ENCODE measurements around the gene MPIG6B.
"Not testable (repeated sequence)": the region's sequence is repeated elsewhere in the genome, so short reads cannot be mapped to it uniquely, and the experiment has no call there.

Gene MPIG6B

GRCh38 chr6:31702819-31703716 lies 20.1 kb upstream of the MPIG6B start, which contains the start of gene ABHD16A:
Gene ABHD16A, minus strand, starts transcription at chr6:31703324. Its CDS starts 43 bp downstream, at chr6:31703281.
- peaks cover 2% of the 10 kb centered on the region for H3K4me1 ChIP-seq (ENCODE audit: control insufficient read depth, insufficient read depth, low read length)
- peaks cover 7% of the 10 kb centered on the region for H3K36me3 ChIP-seq (ENCODE audit: control insufficient read depth, insufficient read depth, low read length)
- H3K9me3 ChIP-seq (ENCODE audit: control insufficient read depth, insufficient read depth, low read length): no peaks in the 10 kb centered on the region
- H3K27me3 ChIP-seq (ENCODE audit: control insufficient read depth, insufficient read depth, low read length): no peaks in the 10 kb centered on the region
- H3K9ac ChIP-seq (ENCODE audit: low read depth, low read length): peak within 1 kb of the TSS; percentile 90
- peak within 1 kb of the TSS; percentile 95 for H3K4me3 ChIP-seq (ENCODE audit: low read depth, low read length)

- Histone ChIP-seq H3K9ac (ENCODE audit: low read depth, low read length) (no peak overlapping the region), H3K27me3 (ENCODE audit: control insufficient read depth, insufficient read depth, low read length) (no peaks in the 10 kb centered on the region), H3K9me3 (ENCODE audit: control insufficient read depth, insufficient read depth, low read length) (no peaks in the 10 kb centered on the region), H3K36me3 (ENCODE audit: control insufficient read depth, insufficient read depth, low read length) (peaks cover 3% of the 10 kb centered on the region), H3K4me1 (ENCODE audit: control insufficient read depth, insufficient read depth, low read length) (peaks cover 2% of the 10 kb centered on the region), H3K4me3 (ENCODE audit: low read depth, low read length) (no peak overlapping the region)
Observed at GRCh38 chr6:31705931-31706330, 17.2 kb upstream of the MPIG6B start.

- Histone ChIP-seq H3K36me3 (ENCODE audit: control insufficient read depth, insufficient read depth, low read length) (peaks cover 3% of the 10 kb centered on the region), H3K9ac (ENCODE audit: low read depth, low read length) (no peak within 1 kb of the TSS), H3K4me1 (ENCODE audit: control insufficient read depth, insufficient read depth, low read length) (peaks cover 2% of the 10 kb centered on the region), H3K4me3 (ENCODE audit: low read depth, low read length) (no peak within 1 kb of the TSS), H3K27me3 (ENCODE audit: control insufficient read depth, insufficient read depth, low read length) (no peaks in the 10 kb centered on the region), H3K9me3 (ENCODE audit: control insufficient read depth, insufficient read depth, low read length) (no peaks in the 10 kb centered on the region)
Observed at GRCh38 chr6:31706599-31706998, 16.6 kb upstream of the MPIG6B start, which contains the start of gene LY6G6F. Gene LY6G6F, plus strand, starts transcription at chr6:31706866. Its CDS starts 41 bp downstream, at chr6:31706907.

DNA sequence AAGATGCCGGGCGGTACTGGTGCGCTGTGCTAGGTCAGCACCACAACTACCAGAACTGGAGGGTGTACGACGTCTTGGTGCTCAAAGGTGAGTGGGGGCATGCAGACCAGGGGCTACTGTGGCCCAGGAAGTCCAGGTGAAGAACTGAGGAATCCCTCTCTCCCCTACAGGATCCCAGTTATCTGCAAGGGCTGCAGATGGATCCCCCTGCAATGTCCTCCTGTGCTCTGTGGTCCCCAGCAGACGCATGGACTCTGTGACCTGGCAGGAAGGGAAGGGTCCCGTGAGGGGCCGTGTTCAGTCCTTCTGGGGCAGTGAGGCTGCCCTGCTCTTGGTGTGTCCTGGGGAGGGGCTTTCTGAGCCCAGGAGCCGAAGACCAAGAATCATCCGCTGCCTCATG lies 15.5 kb upstream of the MPIG6B start:
- no peak overlapping the region for H3K4me3 ChIP-seq (ENCODE audit: low read depth, low read length)

GRCh38 chr6:31708224-31708623 lies 14.9 kb upstream of the MPIG6B start:
- Histone ChIP-seq H3K36me3 (ENCODE audit: control insufficient read depth, insufficient read depth, low read length) (no peaks in the 10 kb centered on the region), H3K9me3 (ENCODE audit: control insufficient read depth, insufficient read depth, low read length) (no peaks in the 10 kb centered on the region), H3K27me3 (ENCODE audit: control insufficient read depth, insufficient read depth, low read length) (no peaks in the 10 kb centered on the region), H3K9ac (ENCODE audit: low read depth, low read length) (no peak overlapping the region), H3K4me1 (ENCODE audit: control insufficient read depth, insufficient read depth, low read length) (no peaks in the 10 kb centered on the region), H3K4me3 (ENCODE audit: low read depth, low read length) (no peak overlapping the region)

More for the DNA sequence above, 15.5 kb upstream of the MPIG6B start:
- Histone ChIP-seq H3K36me3 (ENCODE audit: control insufficient read depth, insufficient read depth, low read length) (no peaks in the 10 kb centered on the region), H3K27me3 (ENCODE audit: control insufficient read depth, insufficient read depth, low read length) (no peaks in the 10 kb centered on the region), H3K9ac (ENCODE audit: low read depth, low read length) (no peak overlapping the region), H3K4me1 (ENCODE audit: control insufficient read depth, insufficient read depth, low read length) (no peaks in the 10 kb centered on the region), H3K9me3 (ENCODE audit: control insufficient read depth, insufficient read depth, low read length) (no peaks in the 10 kb centered on the region)

DNA sequence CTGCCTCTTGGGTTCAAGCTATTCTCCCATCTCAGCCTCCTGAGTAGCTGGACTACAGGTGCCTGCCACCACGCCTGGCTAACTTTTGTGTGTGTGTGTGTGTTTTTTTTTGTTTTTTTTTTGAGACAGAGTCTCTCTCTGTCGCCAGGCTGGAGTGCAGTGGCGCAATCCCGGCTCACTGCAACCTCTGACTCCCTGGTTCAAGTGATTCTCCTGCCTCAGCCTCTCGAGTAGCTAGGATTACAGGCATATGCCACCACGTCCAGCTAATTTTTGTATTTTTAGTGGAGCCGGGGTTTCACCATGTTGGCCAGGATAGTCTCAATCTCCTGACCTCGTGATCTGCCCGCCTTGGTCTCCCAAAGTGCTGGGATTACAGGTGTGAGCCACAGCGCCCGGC lies 14.0 kb upstream of the MPIG6B start:
- H3K9ac ChIP-seq (ENCODE audit: low read depth, low read length); H3K36me3 ChIP-seq (ENCODE audit: control insufficient read depth, insufficient read depth, low read length); H3K4me3 ChIP-seq (ENCODE audit: low read depth, low read length); H3K4me1 ChIP-seq (ENCODE audit: control insufficient read depth, insufficient read depth, low read length); H3K27me3 ChIP-seq (ENCODE audit: control insufficient read depth, insufficient read depth, low read length); H3K9me3 ChIP-seq (ENCODE audit: control insufficient read depth, insufficient read depth, low read length): not testable (repeated sequence)

- peaks cover 12% of the 10 kb centered on the region for H3K4me1 ChIP-seq (ENCODE audit: control insufficient read depth, insufficient read depth, low read length)
- no peaks in the 10 kb centered on the region for H3K27me3 ChIP-seq (ENCODE audit: control insufficient read depth, insufficient read depth, low read length)
- H3K9me3 ChIP-seq (ENCODE audit: control insufficient read depth, insufficient read depth, low read length): no peaks in the 10 kb centered on the region
- H3K4me3 ChIP-seq (ENCODE audit: low read depth, low read length): no peak overlapping the region
- no peaks in the 10 kb centered on the region for H3K36me3 ChIP-seq (ENCODE audit: control insufficient read depth, insufficient read depth, low read length)
- H3K9ac ChIP-seq (ENCODE audit: low read depth, low read length): no peak overlapping the region
Observed at GRCh38 chr6:31710523-31711219, 12.5 kb upstream of the MPIG6B start.

DNA sequence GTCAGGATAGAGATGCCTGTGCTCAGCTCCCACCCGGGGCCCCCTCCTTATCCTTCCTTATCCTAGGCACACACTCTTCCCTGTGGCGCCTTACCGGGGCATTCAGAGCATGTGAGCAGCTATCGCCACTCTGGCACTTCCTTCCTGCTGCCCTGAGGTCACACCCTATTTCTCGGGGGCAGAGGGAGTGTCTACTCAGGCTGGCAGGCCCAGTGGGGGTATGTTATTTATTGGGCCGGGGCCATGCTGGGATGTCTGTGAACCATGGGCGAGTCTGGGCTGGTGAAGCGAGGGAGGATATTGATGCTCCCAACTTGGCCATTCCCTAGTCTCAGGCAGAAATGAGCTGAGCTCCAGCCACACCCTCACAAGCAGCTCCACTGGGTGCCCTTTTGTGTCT lies 11.9 kb upstream of the MPIG6B start:
- Histone ChIP-seq H3K36me3 (ENCODE audit: control insufficient read depth, insufficient read depth, low read length) (no peaks in the 10 kb centered on the region), H3K9ac (ENCODE audit: low read depth, low read length) (no peak overlapping the region), H3K4me3 (ENCODE audit: low read depth, low read length) (no peak overlapping the region), H3K9me3 (ENCODE audit: control insufficient read depth, insufficient read depth, low read length) (no peaks in the 10 kb centered on the region), H3K27me3 (ENCODE audit: control insufficient read depth, insufficient read depth, low read length) (no peaks in the 10 kb centered on the region), H3K4me1 (ENCODE audit: control insufficient read depth, insufficient read depth, low read length) (peaks cover 12% of the 10 kb centered on the region)

DNA sequence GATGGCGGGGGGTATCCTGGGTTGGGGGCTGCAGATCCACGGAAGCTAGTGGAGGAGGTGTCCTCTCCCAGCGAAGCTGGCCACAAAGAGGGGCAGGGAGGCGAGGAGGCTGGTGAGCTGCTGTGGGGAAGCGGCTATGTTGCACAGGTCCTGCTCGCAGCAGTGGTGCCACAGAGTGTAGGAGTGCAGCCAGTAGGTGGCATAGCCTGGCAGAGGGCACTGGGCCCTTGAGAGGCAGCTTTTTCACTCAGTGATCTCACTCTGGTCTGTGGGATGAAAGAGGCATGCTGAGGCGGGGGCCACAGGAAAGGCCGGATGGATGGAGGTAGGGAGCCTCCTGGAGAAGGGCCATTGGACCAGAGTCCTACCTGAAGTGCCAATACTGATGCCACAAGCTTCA lies 10.9 kb upstream of the MPIG6B start:
- no peaks in the 10 kb centered on the region for H3K9me3 ChIP-seq (ENCODE audit: control insufficient read depth, insufficient read depth, low read length)
- H3K27me3 ChIP-seq (ENCODE audit: control insufficient read depth, insufficient read depth, low read length): no peaks in the 10 kb centered on the region
- H3K4me1 ChIP-seq (ENCODE audit: control insufficient read depth, insufficient read depth, low read length): peaks cover 14% of the 10 kb centered on the region
- H3K4me3 ChIP-seq (ENCODE audit: low read depth, low read length): no peak overlapping the region
- H3K36me3 ChIP-seq (ENCODE audit: control insufficient read depth, insufficient read depth, low read length): no peaks in the 10 kb centered on the region
- H3K9ac ChIP-seq (ENCODE audit: low read depth, low read length): no peak overlapping the region

- H3K9ac ChIP-seq (ENCODE audit: low read depth, low read length): no peak overlapping the region
- no peaks in the 10 kb centered on the region for H3K27me3 ChIP-seq (ENCODE audit: control insufficient read depth, insufficient read depth, low read length)
- H3K36me3 ChIP-seq (ENCODE audit: control insufficient read depth, insufficient read depth, low read length): no peaks in the 10 kb centered on the region
- H3K9me3 ChIP-seq (ENCODE audit: control insufficient read depth, insufficient read depth, low read length): no peaks in the 10 kb centered on the region
- peaks cover 21% of the 10 kb centered on the region for H3K4me1 ChIP-seq (ENCODE audit: control insufficient read depth, insufficient read depth, low read length)
- no peak overlapping the region for H3K4me3 ChIP-seq (ENCODE audit: low read depth, low read length)
Observed at GRCh38 chr6:31713465-31713864, 9.7 kb upstream of the MPIG6B start.

DNA sequence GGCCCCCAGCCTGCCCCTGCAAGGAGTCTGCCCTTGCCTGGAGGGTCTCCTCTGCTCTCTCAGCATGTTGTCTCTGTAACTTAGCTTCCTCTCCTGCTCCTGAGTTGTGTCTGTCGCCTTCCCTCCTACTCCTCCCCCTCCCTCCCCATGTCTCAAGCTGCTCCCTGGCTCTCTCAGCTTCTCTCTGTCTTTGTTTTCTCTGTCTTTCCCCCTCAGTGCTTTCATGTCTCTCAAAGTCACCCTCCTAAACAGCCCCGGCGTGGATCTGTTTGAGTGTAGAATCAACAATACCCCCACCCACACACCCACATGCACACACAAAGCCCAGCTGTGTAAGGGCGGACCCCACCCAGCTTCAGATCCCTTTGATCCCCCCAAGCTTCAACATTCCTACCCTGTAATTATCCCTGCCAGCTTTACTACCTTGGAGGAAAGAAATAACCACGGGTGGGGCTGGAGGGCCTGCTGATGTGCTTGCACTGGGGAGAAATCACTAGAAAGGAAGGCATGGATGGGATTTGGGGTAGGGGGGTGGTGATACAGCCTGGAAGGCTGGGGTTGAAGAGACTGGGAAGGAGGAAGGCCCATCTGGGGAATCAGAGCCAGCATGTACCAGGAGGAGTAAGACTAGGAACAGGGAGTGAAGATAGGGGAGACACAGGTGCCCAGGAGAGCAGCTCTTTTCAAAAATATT lies 9.0 kb upstream of the MPIG6B start:
- Histone ChIP-seq H3K4me1 (ENCODE audit: control insufficient read depth, insufficient read depth, low read length) (peaks cover 21% of the 10 kb centered on the region), H3K9ac (ENCODE audit: low read depth, low read length) (peak overlapping the region; percentile 39), H3K27me3 (ENCODE audit: control insufficient read depth, insufficient read depth, low read length) (no peaks in the 10 kb centered on the region), H3K9me3 (ENCODE audit: control insufficient read depth, insufficient read depth, low read length) (no peaks in the 10 kb centered on the region), H3K36me3 (ENCODE audit: control insufficient read depth, insufficient read depth, low read length) (no peaks in the 10 kb centered on the region), H3K4me3 (ENCODE audit: low read depth, low read length) (no peak overlapping the region)

Data from iPS-15b (cell line).